Suprapubic skin (tissue), 4 donors: Measurements from ENCODE around the gene CACNA2D3.

Experiments used
- CTCF ChIP-seq, 2 donors: fragments of 200-600 bp in 1 of 2; fragments of 450-650 bp in 1 of 2; sonication (generic) in 1 of 2; IDR thresholded peaks; one replicate each; pipeline ENCODE4 v1.5.1; 2016 to 2019; ENCODE audit warnings: antibody characterized with exemption in 2 of 2, mild to moderate bottlenecking in 1 of 2, moderate library complexity in 1 of 2
- EP300 ChIP-seq: sonication (generic); formaldehyde crosslinking; IDR thresholded peaks from one replicate; pipeline ENCODE4 v1.6.1; 2017; ENCODE audit warnings: antibody characterized with exemption
- POLR2A ChIP-seq, 2 donors: fragments of 450-650 bp; IDR thresholded peaks; one replicate each; pipeline ENCODE4 v1.6.1; 2017; ENCODE audit warnings: antibody characterized with exemption in 2 of 2, mild to moderate bottlenecking in 2 of 2, moderate library complexity in 2 of 2
- POLR2AphosphoS5 ChIP-seq, 3 donors: sonication (generic); formaldehyde crosslinking; IDR thresholded peaks; one replicate each; pipeline ENCODE4 v1.6.1; 2017; ENCODE audit warnings: antibody characterized with exemption in 3 of 3

- TF ChIP-seq CTCF (IDR thresholded peaks at IDR 0.05), result no peak
- TF ChIP-seq POLR2A (IDR thresholded peaks at IDR 0.05), result no peak
- TF ChIP-seq EP300, result no peak
- no peak for TF ChIP-seq POLR2AphosphoS5 (IDR thresholded peaks at IDR 0.05)
These were observed 574.0 kb downstream of the CACNA2D3 start for GRCh38 chr3:54696313-54696712.
